Fibroblast of the aortic adventitia (primary cell): ENCODE measurements around the gene MESP1. TPM values are rescaled to one million over a fixed set of nuclear protein-coding genes. Genes with fewer than 3 reads are reported as not detected.

ENCODE experiments used
- DNase-seq: peaks from one replicate; pipeline ENCODE4 v3.0.0-alpha.2; 2010; ENCODE audit warnings: low read depth
- H3K4me3 ChIP-seq: 2 replicates; pipeline ENCODE4 v1.5.1; 2011; ENCODE audit warnings: low read depth, mild to moderate bottlenecking, control low read depth, low read length, moderate library complexity
- total RNA-seq: library from RNA; depleted of rRNA; stranded (reverse); fragments of >200 nt; gene quantifications from 2 replicates; pipeline ENCODE4 v1.2.3, GENCODE V29; 2012; ENCODE audit warnings: low replicate concordance
- TF ChIP-seq, protein P1 (sequence below): IDR thresholded peaks from 2 replicates; pipeline ENCODE4 v1.5.1; 2011; ENCODE audit warnings: mild to moderate bottlenecking, low read length, control low read depth, inconsistent platforms; ENCODE audit not compliant: insufficient read depth

The MESP1 gene
- total RNA-seq: 0.45 and 0.49 TPM in 2 replicates

DNA sequence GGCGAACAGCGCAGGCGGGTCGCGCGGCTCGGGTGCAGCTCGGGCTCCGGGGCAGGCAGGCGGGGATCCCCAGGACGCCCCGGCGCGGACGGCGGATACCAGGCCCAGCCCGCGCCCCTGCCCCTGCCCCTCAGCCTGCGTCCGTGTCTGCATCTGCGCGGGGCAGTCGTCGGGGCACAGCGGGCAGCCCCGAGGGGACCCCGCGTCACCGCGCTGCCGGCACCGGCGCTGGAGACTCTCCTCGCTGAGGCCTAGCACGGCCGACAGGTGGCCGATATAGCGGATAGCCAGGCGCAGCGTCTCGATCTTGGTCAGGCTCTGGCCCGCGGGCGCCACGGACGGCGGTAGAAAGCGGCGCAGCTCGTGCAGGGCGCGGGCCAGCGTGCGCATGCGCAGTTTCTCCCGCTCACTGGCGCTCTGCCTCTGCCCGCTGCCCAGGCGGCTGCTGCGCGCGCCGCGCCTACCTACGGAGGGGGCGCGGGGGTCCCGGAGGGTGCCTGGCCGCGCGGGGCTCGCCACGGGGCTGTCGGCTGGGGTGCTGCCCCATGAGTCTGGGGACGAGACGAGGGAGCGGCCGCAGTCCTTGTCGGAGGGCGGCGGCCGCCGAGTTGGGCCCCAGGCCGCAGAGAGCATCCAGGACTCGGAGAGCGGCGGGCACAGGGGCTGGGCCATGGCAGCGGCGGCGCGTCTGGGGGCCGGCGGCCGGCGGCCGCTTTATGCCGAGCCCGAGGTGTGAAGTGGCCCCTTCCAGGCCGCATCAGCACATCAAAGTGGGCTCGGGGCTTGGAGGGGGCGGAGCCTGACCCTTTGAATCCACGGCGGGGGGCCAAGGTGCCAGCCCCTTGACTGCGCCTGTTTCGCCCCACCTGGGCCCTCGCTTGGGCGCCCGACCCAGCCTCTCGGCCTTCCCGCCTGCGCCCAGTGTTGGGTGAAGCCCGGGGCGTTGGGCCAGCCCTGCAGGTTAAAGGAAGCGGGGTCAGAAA is at the start of gene MESP1:
Gene MESP1 (minus strand): TSS at position 690 of the 983 bp plus-strand sequence. CDS start 18 bp downstream, at position 672.
- H3K4me3 ChIP-seq: peak within 1 kb of the TSS; percentile 65
- peak; percentile 88 for DNase-seq
- TF ChIP-seq, protein P1, sequence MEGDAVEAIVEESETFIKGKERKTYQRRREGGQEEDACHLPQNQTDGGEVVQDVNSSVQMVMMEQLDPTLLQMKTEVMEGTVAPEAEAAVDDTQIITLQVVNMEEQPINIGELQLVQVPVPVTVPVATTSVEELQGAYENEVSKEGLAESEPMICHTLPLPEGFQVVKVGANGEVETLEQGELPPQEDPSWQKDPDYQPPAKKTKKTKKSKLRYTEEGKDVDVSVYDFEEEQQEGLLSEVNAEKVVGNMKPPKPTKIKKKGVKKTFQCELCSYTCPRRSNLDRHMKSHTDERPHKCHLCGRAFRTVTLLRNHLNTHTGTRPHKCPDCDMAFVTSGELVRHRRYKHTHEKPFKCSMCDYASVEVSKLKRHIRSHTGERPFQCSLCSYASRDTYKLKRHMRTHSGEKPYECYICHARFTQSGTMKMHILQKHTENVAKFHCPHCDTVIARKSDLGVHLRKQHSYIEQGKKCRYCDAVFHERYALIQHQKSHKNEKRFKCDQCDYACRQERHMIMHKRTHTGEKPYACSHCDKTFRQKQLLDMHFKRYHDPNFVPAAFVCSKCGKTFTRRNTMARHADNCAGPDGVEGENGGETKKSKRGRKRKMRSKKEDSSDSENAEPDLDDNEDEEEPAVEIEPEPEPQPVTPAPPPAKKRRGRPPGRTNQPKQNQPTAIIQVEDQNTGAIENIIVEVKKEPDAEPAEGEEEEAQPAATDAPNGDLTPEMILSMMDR: peak; percentile 81

GRCh38 chr15:89799918-89800498 is 49.0 kb upstream of the MESP1 start:
- TF ChIP-seq, protein P1: no peak

GRCh38 chr15:89799011-89799911 is 48.2 kb upstream of the MESP1 start:
- TF ChIP-seq, protein P1: no peak
- DNase-seq: no peak

More at GRCh38 chr15:89799918-89800498, 49.0 kb upstream of the MESP1 start:
- no peak for DNase-seq
- no peak overlapping the region for H3K4me3 ChIP-seq

DNA sequence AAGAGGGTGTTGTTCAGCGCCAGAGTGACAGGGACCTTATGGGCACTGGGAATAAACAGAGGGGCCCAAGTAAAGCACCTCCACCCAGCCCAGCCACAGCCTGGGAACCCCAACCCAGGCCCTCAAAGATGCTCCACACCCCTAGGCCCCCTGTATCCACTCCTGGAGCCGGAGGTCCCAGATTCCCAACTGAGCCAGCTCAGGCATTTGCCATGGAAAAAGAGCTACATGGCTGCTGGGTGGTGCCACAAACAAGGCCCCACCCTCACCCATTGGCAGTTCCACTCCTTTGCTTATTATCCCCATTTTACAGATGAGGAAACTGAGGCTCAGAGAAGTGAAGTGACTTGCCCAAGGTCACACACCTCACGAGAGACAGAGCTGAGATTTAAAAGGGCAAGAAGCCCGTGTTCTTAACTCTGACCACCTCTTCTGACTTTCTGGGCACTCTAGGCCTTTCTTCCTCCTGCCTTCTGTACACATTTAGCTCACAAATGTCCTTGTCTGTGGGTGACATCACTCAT is 46.7 kb upstream of the MESP1 start:
- DNase-seq: no peak
- H3K4me3 ChIP-seq: no peak overlapping the region
- TF ChIP-seq, protein P1: no peak

More at GRCh38 chr15:89799011-89799911, 48.2 kb upstream of the MESP1 start:
- no peak overlapping the region for H3K4me3 ChIP-seq

DNA sequence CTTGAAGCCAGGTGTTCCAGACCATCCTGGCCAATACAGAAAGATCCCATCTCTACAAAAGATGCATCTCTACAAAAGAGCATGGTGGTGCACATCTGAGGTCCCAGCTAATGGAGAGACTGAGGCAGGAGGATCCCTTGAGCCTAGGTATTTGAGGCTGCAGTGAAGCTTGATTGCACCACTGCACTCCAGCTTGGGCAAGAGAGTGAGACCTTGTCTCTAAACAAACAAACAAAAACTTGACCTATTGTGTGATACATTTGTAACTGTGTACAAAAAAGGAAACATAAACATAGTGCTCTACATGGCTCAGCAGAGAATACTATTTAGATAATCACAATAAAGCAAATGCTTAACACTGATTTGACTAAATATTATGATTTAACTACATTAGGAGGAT is 44.9 kb upstream of the MESP1 start:
- no peak overlapping the region for H3K4me3 ChIP-seq

More for the DNA sequence above, 44.9 kb upstream of the MESP1 start:
- DNase-seq: no peak
- TF ChIP-seq, protein P1: no peak
